ENCODE measurements around the gene MID2.
"Not testable (repeated sequence)": the region's sequence is repeated elsewhere in the genome, so short reads cannot be mapped to it uniquely, and the experiment has no call there.

The MID2 gene, protein sequence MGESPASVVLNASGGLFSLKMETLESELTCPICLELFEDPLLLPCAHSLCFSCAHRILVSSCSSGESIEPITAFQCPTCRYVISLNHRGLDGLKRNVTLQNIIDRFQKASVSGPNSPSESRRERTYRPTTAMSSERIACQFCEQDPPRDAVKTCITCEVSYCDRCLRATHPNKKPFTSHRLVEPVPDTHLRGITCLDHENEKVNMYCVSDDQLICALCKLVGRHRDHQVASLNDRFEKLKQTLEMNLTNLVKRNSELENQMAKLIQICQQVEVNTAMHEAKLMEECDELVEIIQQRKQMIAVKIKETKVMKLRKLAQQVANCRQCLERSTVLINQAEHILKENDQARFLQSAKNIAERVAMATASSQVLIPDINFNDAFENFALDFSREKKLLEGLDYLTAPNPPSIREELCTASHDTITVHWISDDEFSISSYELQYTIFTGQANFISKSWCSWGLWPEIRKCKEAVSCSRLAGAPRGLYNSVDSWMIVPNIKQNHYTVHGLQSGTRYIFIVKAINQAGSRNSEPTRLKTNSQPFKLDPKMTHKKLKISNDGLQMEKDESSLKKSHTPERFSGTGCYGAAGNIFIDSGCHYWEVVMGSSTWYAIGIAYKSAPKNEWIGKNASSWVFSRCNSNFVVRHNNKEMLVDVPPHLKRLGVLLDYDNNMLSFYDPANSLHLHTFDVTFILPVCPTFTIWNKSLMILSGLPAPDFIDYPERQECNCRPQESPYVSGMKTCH

GRCh38 chrX:107825698-107826237 is at the start of gene MID2:
MID2 (plus strand) TSS chrX:107825866; CDS start chrX:107826427, 561 bp downstream.
- Histone ChIP-seq H3K9ac (ENCODE audit: low read length) (peak within 1 kb of the TSS; percentile 55), H3K9me3 (ENCODE audit: control insufficient read depth, low read length) (no peaks in the 10 kb centered on the region), H3K4me1 (ENCODE audit: control insufficient read depth, insufficient read depth, low read length) (no peaks in the 10 kb centered on the region), H3K27me3 (ENCODE audit: control insufficient read depth, insufficient read depth, low read length) (no peaks in the 10 kb centered on the region), H3K4me3 (ENCODE audit: low read length) (no peak within 1 kb of the TSS), H3K36me3 (ENCODE audit: control insufficient read depth, insufficient read depth, low read length) (no peaks in the 10 kb centered on the region)

GRCh38 chrX:107776649-107777535 is 48.8 kb upstream of the MID2 start:
- H3K9me3 ChIP-seq (ENCODE audit: control insufficient read depth, low read length), result no peaks in the 10 kb centered on the region
- peak overlapping the region; percentile 59 for H3K9ac ChIP-seq (ENCODE audit: low read length)
- peaks cover 33% of the 10 kb centered on the region for H3K4me1 ChIP-seq (ENCODE audit: control insufficient read depth, insufficient read depth, low read length)
- H3K27me3 ChIP-seq (ENCODE audit: control insufficient read depth, insufficient read depth, low read length), result no peaks in the 10 kb centered on the region
- no peak overlapping the region for H3K4me3 ChIP-seq (ENCODE audit: low read length)
- no peaks in the 10 kb centered on the region for H3K36me3 ChIP-seq (ENCODE audit: control insufficient read depth, insufficient read depth, low read length)

- H3K9me3 ChIP-seq (ENCODE audit: control insufficient read depth, low read length), result no peaks in the 10 kb centered on the region
- H3K4me3 ChIP-seq (ENCODE audit: low read length), result no peak within 1 kb of the TSS
- H3K27me3 ChIP-seq (ENCODE audit: control insufficient read depth, insufficient read depth, low read length), result no peaks in the 10 kb centered on the region
- H3K9ac ChIP-seq (ENCODE audit: low read length), result peak within 1 kb of the TSS; percentile 59
- no peaks in the 10 kb centered on the region for H3K36me3 ChIP-seq (ENCODE audit: control insufficient read depth, insufficient read depth, low read length)
- H3K4me1 ChIP-seq (ENCODE audit: control insufficient read depth, insufficient read depth, low read length), result peaks cover 33% of the 10 kb centered on the region
Measured at GRCh38 chrX:107777536-107777832, 48.2 kb upstream of the MID2 start, which contains the start of gene NCBP2L. NCBP2L (plus strand) TSS chrX:107777733; CDS start chrX:107794221, 16,488 bp downstream.

GRCh38 chrX:107780525-107780924 is 45.1 kb upstream of the MID2 start:
- H3K4me1 ChIP-seq (ENCODE audit: control insufficient read depth, insufficient read depth, low read length), result peaks cover 17% of the 10 kb centered on the region
- H3K9me3 ChIP-seq (ENCODE audit: control insufficient read depth, low read length), result no peaks in the 10 kb centered on the region
- H3K36me3 ChIP-seq (ENCODE audit: control insufficient read depth, insufficient read depth, low read length), result no peaks in the 10 kb centered on the region
- no peaks in the 10 kb centered on the region for H3K27me3 ChIP-seq (ENCODE audit: control insufficient read depth, insufficient read depth, low read length)
- H3K4me3 ChIP-seq (ENCODE audit: low read length), result no peak overlapping the region
- no peak overlapping the region for H3K9ac ChIP-seq (ENCODE audit: low read length)

DNA sequence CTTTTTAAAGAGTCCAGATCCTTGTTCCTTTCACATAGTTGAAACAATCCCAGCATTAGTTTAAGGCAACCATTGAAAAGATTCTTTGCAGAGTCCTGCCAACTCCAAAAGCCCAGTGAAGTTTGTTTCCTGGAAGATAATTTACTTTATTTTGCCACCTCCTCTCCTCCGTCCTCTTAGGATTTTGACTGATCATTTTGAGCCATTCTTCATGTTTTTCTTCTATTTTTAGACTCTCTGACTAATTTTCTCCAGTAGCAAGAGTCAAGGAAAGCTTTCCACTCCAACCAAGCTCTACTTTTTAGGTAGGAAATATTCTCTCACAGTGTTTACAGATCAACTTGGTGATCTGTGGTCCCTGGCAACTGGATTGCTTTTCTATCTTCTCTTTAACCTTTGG is 37.8 kb upstream of the MID2 start:
- no peak overlapping the region for H3K9ac ChIP-seq (ENCODE audit: low read length)
- H3K36me3 ChIP-seq (ENCODE audit: control insufficient read depth, insufficient read depth, low read length), result no peaks in the 10 kb centered on the region
- H3K4me3 ChIP-seq (ENCODE audit: low read length), result no peak overlapping the region
- no peaks in the 10 kb centered on the region for H3K27me3 ChIP-seq (ENCODE audit: control insufficient read depth, insufficient read depth, low read length)
- H3K9me3 ChIP-seq (ENCODE audit: control insufficient read depth, low read length), result no peaks in the 10 kb centered on the region
- H3K4me1 ChIP-seq (ENCODE audit: control insufficient read depth, insufficient read depth, low read length), result no peaks in the 10 kb centered on the region

DNA sequence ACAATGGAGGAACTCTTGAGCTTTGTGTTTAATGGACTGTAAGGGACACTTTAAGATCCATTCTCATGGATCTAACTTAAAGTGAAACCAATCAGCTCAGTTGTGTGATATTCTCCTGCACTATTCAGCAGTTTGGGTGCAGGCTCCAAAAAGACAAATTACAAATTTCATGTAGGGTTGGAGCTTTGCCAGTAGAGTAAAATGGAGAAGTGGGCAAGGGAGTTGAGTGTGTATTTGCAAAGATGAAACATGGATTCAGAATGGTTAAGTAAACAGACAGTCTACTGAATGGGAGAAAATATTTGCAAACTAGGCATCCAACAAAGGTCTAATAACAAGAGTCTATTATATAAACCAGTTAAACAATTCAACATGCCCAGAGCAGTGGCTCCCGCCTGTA is 21.2 kb upstream of the MID2 start:
- Histone ChIP-seq H3K9ac (ENCODE audit: low read length) (no peak overlapping the region), H3K27me3 (ENCODE audit: control insufficient read depth, insufficient read depth, low read length) (no peaks in the 10 kb centered on the region), H3K4me3 (ENCODE audit: low read length) (no peak overlapping the region), H3K4me1 (ENCODE audit: control insufficient read depth, insufficient read depth, low read length) (no peaks in the 10 kb centered on the region), H3K9me3 (ENCODE audit: control insufficient read depth, low read length) (no peaks in the 10 kb centered on the region), H3K36me3 (ENCODE audit: control insufficient read depth, insufficient read depth, low read length) (no peaks in the 10 kb centered on the region)

GRCh38 chrX:107805179-107805578 is 20.5 kb upstream of the MID2 start:
- no peak overlapping the region for H3K4me3 ChIP-seq (ENCODE audit: low read length)
- H3K27me3 ChIP-seq (ENCODE audit: control insufficient read depth, insufficient read depth, low read length), result no peaks in the 10 kb centered on the region
- H3K9ac ChIP-seq (ENCODE audit: low read length), result no peak overlapping the region
- no peaks in the 10 kb centered on the region for H3K36me3 ChIP-seq (ENCODE audit: control insufficient read depth, insufficient read depth, low read length)
- no peaks in the 10 kb centered on the region for H3K9me3 ChIP-seq (ENCODE audit: control insufficient read depth, low read length)
- H3K4me1 ChIP-seq (ENCODE audit: control insufficient read depth, insufficient read depth, low read length), result no peaks in the 10 kb centered on the region

GRCh38 chrX:107810053-107810452 is 15.6 kb upstream of the MID2 start:
- not testable (repeated sequence) for H3K9me3 ChIP-seq (ENCODE audit: control insufficient read depth, low read length); H3K4me3 ChIP-seq (ENCODE audit: low read length); H3K36me3 ChIP-seq (ENCODE audit: control insufficient read depth, insufficient read depth, low read length); H3K4me1 ChIP-seq (ENCODE audit: control insufficient read depth, insufficient read depth, low read length); H3K9ac ChIP-seq (ENCODE audit: low read length); H3K27me3 ChIP-seq (ENCODE audit: control insufficient read depth, insufficient read depth, low read length)

GRCh38 chrX:107818900-107819521 is 6.7 kb upstream of the MID2 start:
- no peaks in the 10 kb centered on the region for H3K4me1 ChIP-seq (ENCODE audit: control insufficient read depth, insufficient read depth, low read length)
- H3K36me3 ChIP-seq (ENCODE audit: control insufficient read depth, insufficient read depth, low read length), result no peaks in the 10 kb centered on the region
- H3K9ac ChIP-seq (ENCODE audit: low read length), result no peak overlapping the region
- H3K9me3 ChIP-seq (ENCODE audit: control insufficient read depth, low read length), result no peaks in the 10 kb centered on the region
- no peak overlapping the region for H3K4me3 ChIP-seq (ENCODE audit: low read length)
- no peaks in the 10 kb centered on the region for H3K27me3 ChIP-seq (ENCODE audit: control insufficient read depth, insufficient read depth, low read length)

DNA sequence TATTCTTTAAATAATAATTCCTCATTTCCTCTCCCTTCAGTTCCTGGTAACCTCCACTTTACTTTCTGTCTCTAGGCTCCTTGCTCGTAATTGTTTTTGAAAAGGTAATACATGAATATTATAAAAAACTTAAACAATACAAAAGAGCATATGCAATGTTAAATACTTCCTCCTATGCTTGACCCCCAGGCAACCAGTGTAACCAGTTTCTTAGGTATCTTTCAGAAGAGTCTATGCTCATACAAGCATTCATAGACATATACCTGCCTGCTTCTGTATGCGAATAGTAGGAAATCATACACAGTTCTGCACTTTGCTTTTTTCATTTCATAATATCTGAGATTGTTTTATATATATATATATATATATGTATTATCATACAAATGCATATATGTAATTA is 2.6 kb upstream of the MID2 start:
- Histone ChIP-seq H3K36me3 (ENCODE audit: control insufficient read depth, insufficient read depth, low read length) (no peaks in the 10 kb centered on the region), H3K4me3 (ENCODE audit: low read length) (no peak overlapping the region), H3K4me1 (ENCODE audit: control insufficient read depth, insufficient read depth, low read length) (no peaks in the 10 kb centered on the region), H3K9ac (ENCODE audit: low read length) (no peak overlapping the region), H3K9me3 (ENCODE audit: control insufficient read depth, low read length) (no peaks in the 10 kb centered on the region), H3K27me3 (ENCODE audit: control insufficient read depth, insufficient read depth, low read length) (no peaks in the 10 kb centered on the region)

GRCh38 chrX:107823456-107823855 is 2.2 kb upstream of the MID2 start:
- Histone ChIP-seq H3K4me3 (ENCODE audit: low read length) (no peak overlapping the region), H3K36me3 (ENCODE audit: control insufficient read depth, insufficient read depth, low read length) (no peaks in the 10 kb centered on the region), H3K9me3 (ENCODE audit: control insufficient read depth, low read length) (no peaks in the 10 kb centered on the region), H3K9ac (ENCODE audit: low read length) (no peak overlapping the region), H3K4me1 (ENCODE audit: control insufficient read depth, insufficient read depth, low read length) (no peaks in the 10 kb centered on the region), H3K27me3 (ENCODE audit: control insufficient read depth, insufficient read depth, low read length) (no peaks in the 10 kb centered on the region)

All from mucosa of stomach (tissue), 1 donor.